Stomach (tissue), 9 donors: Measurements from ENCODE around the gene INSRR. TPM values are rescaled to one million over a fixed set of nuclear protein-coding genes. Genes with fewer than 3 reads are reported as not detected.

ENCODE experiments used
- DNase-seq, 2 donors: peaks; one replicate each; pipeline versions ENCODE4 v3.0.0 to v3.0.0-alpha.2; 2013 to 2019
- H3K27ac ChIP-seq, 5 donors: fragments of 200-600 bp in 4 of 5; sonication (generic) in 4 of 5; one replicate each; pipeline ENCODE4 v1.5.1; 2013 to 2019; ENCODE audit warnings: mild to moderate bottlenecking in 1 of 5, moderate library complexity in 1 of 5
- H3K27me3 ChIP-seq, 3 donors: fragments of 200-600 bp; sonication (generic); one replicate each; pipeline ENCODE4 v1.5.1; 2017 to 2019; ENCODE audit warnings: mixed run types in 1 of 3
- H3K36me3 ChIP-seq, 4 donors: fragments of 200-600 bp; sonication (generic); 1 replicate in 3 of 4; 2 replicates in 1 of 4; pipeline ENCODE4 v1.5.1; 2016 to 2019
- H3K4me1 ChIP-seq, 4 donors: fragments of 200-600 bp; sonication (generic); one replicate each; pipeline ENCODE4 v1.5.1; 2016 to 2019
- H3K4me3 ChIP-seq, 4 donors: fragments of 200-600 bp; sonication (generic) in 3 of 4; one replicate each; pipeline ENCODE4 v1.5.1; 2016 to 2019; ENCODE audit warnings: mild to moderate bottlenecking in 1 of 4
- H3K9me3 ChIP-seq, 4 donors: fragments of 200-600 bp; sonication (generic); one replicate each; pipeline ENCODE4 v1.5.1; 2016 to 2019
- EP300 ChIP-seq: sonication (generic); formaldehyde crosslinking; IDR thresholded peaks from one replicate; pipeline ENCODE4 v1.6.1; 2017; ENCODE audit warnings: antibody characterized with exemption
- POLR2A ChIP-seq, 4 donors: fragments of 450-650 bp; IDR thresholded peaks; one replicate each; pipeline ENCODE4 v1.6.1; 2016; ENCODE audit warnings: antibody characterized with exemption in 4 of 4, control low read depth in 2 of 4, mild to moderate bottlenecking in 1 of 4, moderate library complexity in 1 of 4
- POLR2AphosphoS5 ChIP-seq, 3 donors: sonication (generic); formaldehyde crosslinking; IDR thresholded peaks; one replicate each; pipeline ENCODE4 v1.6.1; 2016; ENCODE audit warnings: antibody characterized with exemption in 3 of 3
- WGBS, 5 donors: extraction: QIAGEN DNeasy Blood & Tissue Kit in 3 of 5; methylation state at CpG; one replicate each; pipeline versions ENCODE4 v1.1.5 to v1.1.7; 2013 to 2018; 5-methylcytosine and 5-hydroxymethylcytosine counted together
- intact Hi-C: fragments of 100-400 bp; cut with DNase I; formaldehyde crosslinking; loops from one replicate; pipeline ENCODE4 v1.15.1; 2023; ENCODE audit warnings: low total_unique reads
- polyA plus RNA-seq, 3 donors: library from polyadenylated mRNA; stranded (reverse); fragments of 200-250 nt; gene quantifications; one replicate each; pipeline ENCODE4 v1.2.3, GENCODE V29; 2013
- total RNA-seq, 5 donors: library from RNA; depleted of rRNA; stranded (reverse); fragments of >200 nt; gene quantifications; one replicate each; pipeline versions ENCODE4 v1.1.0 to v1.2.3, GENCODE V29; 2014 to 2016
- TF ChIP-seq, protein P1 (sequence below), 7 experiments: fragments of 450-650 bp in 4 of 7; fragments of 200-600 bp in 3 of 7; sonication (generic) in 3 of 7; IDR thresholded peaks; one replicate each; pipeline ENCODE4 v1.5.1; 2016 to 2019; ENCODE audit warnings: antibody characterized with exemption in 7 of 7, control low read depth in 2 of 7, mild to moderate bottlenecking in 1 of 7
- donor health status: healthy with polysubstance abuse.
- donor health status: Bipolar disorder and iron deficiency.
- donor health status: healthy.

INSRR gene
- total and polyA plus RNA-seq, 8 donors, result 0.15 to 0.75 (median 0.29) TPM; not detected in 3

DNA sequence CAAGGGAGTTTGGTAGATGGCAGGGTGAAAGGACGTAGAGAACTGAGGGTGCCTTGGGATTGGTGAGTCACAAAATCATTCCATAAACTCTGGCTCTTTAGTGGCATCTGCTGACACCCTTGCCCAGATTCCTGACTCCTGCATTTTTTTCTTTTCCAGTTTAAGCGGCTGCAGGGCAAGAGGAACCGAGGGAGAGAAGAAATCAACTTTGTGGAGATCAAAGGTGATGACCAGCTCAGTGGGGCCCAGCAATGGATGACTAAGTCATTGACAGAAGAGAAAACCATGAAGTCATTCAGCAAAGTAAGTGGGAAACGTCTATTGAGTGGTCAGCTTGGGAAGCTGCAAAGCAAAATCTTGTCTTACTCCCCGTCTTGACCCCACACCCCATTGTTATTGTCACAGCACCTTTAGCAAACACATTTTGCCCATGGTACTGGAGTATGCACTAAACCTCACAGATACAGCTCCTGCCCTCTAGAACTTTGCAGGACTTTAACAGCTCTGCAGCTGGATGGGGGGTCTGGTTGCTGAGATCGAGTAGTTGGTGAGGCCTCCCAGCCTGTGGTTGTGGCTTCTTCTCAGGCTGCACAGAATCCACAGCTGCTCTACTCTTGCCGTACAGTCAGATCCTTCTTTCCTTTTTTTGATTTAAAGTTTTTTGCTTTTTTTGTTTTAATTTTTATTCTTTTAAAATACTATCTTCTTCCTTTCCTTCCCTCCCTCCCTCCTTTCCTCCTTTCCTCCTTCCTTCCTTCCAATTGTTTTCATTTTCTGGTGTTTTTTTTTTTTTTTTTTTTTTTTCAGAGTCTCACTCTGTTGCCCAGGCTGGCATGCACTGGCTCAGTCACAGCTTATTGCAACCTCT lies 64.2 kb downstream of the INSRR start:
- no peaks in the 10 kb centered on the region for H3K4me1 ChIP-seq
- WGBS, 5 donors, result 71 to 84% (median 78%) methylated on average over 7 of the region's 7 CpGs
- H3K27ac ChIP-seq, result no peak overlapping the region
- DNase-seq, result no peak
- H3K27me3 ChIP-seq, result no peaks in the 10 kb centered on the region
- H3K4me3 ChIP-seq, result no peak overlapping the region
- no peaks in the 10 kb centered on the region for H3K9me3 ChIP-seq
- peaks cover 80 to 100% (median 97%) of the 10 kb centered on the region in 4 donors for H3K36me3 ChIP-seq
- intact Hi-C loops, result no loop called here
- TF ChIP-seq EP300, result no peak
- TF ChIP-seq POLR2AphosphoS5 (IDR thresholded peaks at IDR 0.05), result no peak
- no peak for TF ChIP-seq POLR2A (IDR thresholded peaks at IDR 0.05)
- TF ChIP-seq, protein P1, sequence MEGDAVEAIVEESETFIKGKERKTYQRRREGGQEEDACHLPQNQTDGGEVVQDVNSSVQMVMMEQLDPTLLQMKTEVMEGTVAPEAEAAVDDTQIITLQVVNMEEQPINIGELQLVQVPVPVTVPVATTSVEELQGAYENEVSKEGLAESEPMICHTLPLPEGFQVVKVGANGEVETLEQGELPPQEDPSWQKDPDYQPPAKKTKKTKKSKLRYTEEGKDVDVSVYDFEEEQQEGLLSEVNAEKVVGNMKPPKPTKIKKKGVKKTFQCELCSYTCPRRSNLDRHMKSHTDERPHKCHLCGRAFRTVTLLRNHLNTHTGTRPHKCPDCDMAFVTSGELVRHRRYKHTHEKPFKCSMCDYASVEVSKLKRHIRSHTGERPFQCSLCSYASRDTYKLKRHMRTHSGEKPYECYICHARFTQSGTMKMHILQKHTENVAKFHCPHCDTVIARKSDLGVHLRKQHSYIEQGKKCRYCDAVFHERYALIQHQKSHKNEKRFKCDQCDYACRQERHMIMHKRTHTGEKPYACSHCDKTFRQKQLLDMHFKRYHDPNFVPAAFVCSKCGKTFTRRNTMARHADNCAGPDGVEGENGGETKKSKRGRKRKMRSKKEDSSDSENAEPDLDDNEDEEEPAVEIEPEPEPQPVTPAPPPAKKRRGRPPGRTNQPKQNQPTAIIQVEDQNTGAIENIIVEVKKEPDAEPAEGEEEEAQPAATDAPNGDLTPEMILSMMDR (IDR thresholded peaks at IDR 0.05), result no peak

Other genes starting within 250 kb of the INSRR start
- not detected for gene HAPLN2, start 239.7 kb downstream of the INSRR start, total RNA-seq
- under 1 TPM in 2 of 3 donors, not detected in 1; 0.33 to 0.37 TPM for gene HAPLN2, start 239.7 kb downstream of the INSRR start, polyA plus RNA-seq
- 10 to 100 TPM in 1 of 5 donors, 1 to 10 TPM in 1, not detected in 3; 5.7 to 39.7 TPM for gene BCAN, start 217.0 kb downstream of the INSRR start, total RNA-seq
- gene BCAN, start 217.0 kb downstream of the INSRR start, polyA plus RNA-seq, result under 1 TPM in 1 of 3 donors, not detected in 2; 0.05 TPM
- gene NES, start 181.7 kb downstream of the INSRR start, total RNA-seq, result 10 to 100 TPM in 2 of 5 donors, 1 to 10 TPM in 3; 3.2 to 22.3 (median 8.9) TPM
- 1 to 10 TPM; 1.7 to 9.0 (median 3.2) TPM for gene NES, start 181.7 kb downstream of the INSRR start, polyA plus RNA-seq
- gene CRABP2, start 153.5 kb downstream of the INSRR start, total RNA-seq, result 1 to 10 TPM in 1 of 5 donors, under 1 TPM in 1, not detected in 3; 0.72 to 2.0 TPM
- 100 to 1,000 TPM in 1 of 3 donors, 1 to 10 TPM in 2; 6.9 to 207 (median 7.5) TPM for gene CRABP2, start 153.5 kb downstream of the INSRR start, polyA plus RNA-seq
- 10 to 100 TPM; 15.2 to 90.2 (median 72.4) TPM for gene METTL25B, start 130.6 kb downstream of the INSRR start, total RNA-seq
- gene METTL25B, start 130.6 kb downstream of the INSRR start, polyA plus RNA-seq, result 10 to 100 TPM; 31.0 to 50.2 (median 43.5) TPM
- 10 to 100 TPM in 3 of 5 donors, 1 to 10 TPM in 2; 4.5 to 65.5 (median 24.3) TPM for gene ISG20L2, start 130.4 kb downstream of the INSRR start, total RNA-seq
- gene ISG20L2, start 130.4 kb downstream of the INSRR start, polyA plus RNA-seq, result 10 to 100 TPM in 2 of 3 donors, 1 to 10 TPM in 1; 7.5 to 12.3 (median 11.0) TPM
- 10 to 100 TPM; 15.6 to 56.8 (median 33.3) TPM for gene MRPL24, start 118.0 kb downstream of the INSRR start, total RNA-seq
- 100 to 1,000 TPM in 2 of 3 donors, 10 to 100 TPM in 1; 91.6 to 113 (median 111) TPM for gene MRPL24, start 118.0 kb downstream of the INSRR start, polyA plus RNA-seq
- 100 to 1,000 TPM in 4 of 5 donors, 10 to 100 TPM in 1; 81.7 to 214 (median 163) TPM for gene HDGF, start 107.4 kb downstream of the INSRR start, total RNA-seq
- gene HDGF, start 107.4 kb downstream of the INSRR start, polyA plus RNA-seq, result 100 to 1,000 TPM; 114 to 165 (median 144) TPM
- 10 to 100 TPM; 24.0 to 93.0 (median 76.4) TPM for gene PRCC, start 91.6 kb downstream of the INSRR start, total RNA-seq
- 10 to 100 TPM; 39.1 to 41.9 (median 40.1) TPM for gene PRCC, start 91.6 kb downstream of the INSRR start, polyA plus RNA-seq
- gene SH2D2A, start 42.3 kb downstream of the INSRR start, total RNA-seq, result 10 to 100 TPM in 2 of 5 donors, under 1 TPM in 1, not detected in 2; 0.73 to 19.9 (median 11.6) TPM
- gene SH2D2A, start 42.3 kb downstream of the INSRR start, polyA plus RNA-seq, result 1 to 10 TPM in 2 of 3 donors, under 1 TPM in 1; 0.61 to 1.6 (median 1.4) TPM
- gene NTRK1, start 1.7 kb upstream of the INSRR start, total RNA-seq, result under 1 TPM in 2 of 5 donors, not detected in 3; 0.87 to 0.92 TPM
- gene NTRK1, start 1.7 kb upstream of the INSRR start, polyA plus RNA-seq, result 1 to 10 TPM in 1 of 3 donors, under 1 TPM in 2; 0.23 to 1.2 (median 1.00) TPM
- gene PEAR1, start 34.6 kb upstream of the INSRR start, total RNA-seq, result 10 to 100 TPM in 1 of 5 donors, 1 to 10 TPM in 4; 2.3 to 16.3 (median 3.5) TPM
- gene PEAR1, start 34.6 kb upstream of the INSRR start, polyA plus RNA-seq, result 1 to 10 TPM; 1.2 to 1.7 (median 1.5) TPM
- 1 to 10 TPM in 1 of 5 donors, not detected in 4; 2.2 TPM for gene LRRC71, start 61.5 kb upstream of the INSRR start, total RNA-seq
- gene LRRC71, start 61.5 kb upstream of the INSRR start, polyA plus RNA-seq, result under 1 TPM in 1 of 3 donors, not detected in 2; 0.61 TPM
- gene ARHGEF11, start 186.6 kb upstream of the INSRR start, total RNA-seq, result 100 to 1,000 TPM in 1 of 5 donors, 10 to 100 TPM in 4; 30.4 to 125 (median 36.5) TPM
- gene ARHGEF11, start 186.6 kb upstream of the INSRR start, polyA plus RNA-seq, result 10 to 100 TPM in 1 of 3 donors, 1 to 10 TPM in 2; 6.6 to 11.5 (median 8.6) TPM
- not detected for gene ETV3L, start 240.7 kb upstream of the INSRR start, total RNA-seq
- gene ETV3L, start 240.7 kb upstream of the INSRR start, polyA plus RNA-seq, result not detected